A673 (cell line): ENCODE results near the gene RAB2B.

Source experiments
- CTCF ChIP-seq: fragments of 300-800, 200-600 bp; sonication (generic); conservative IDR thresholded peaks from 2 replicates; pipeline ENCODE4 v1.5.1; 2017; ENCODE audit warnings: low read depth, mild to moderate bottlenecking, antibody characterized with exemption, low read length, moderate library complexity, mixed read lengths
- EZH2 ChIP-seq: fragments of 200-600 bp; sonication (generic); IDR thresholded peaks from 2 replicates; pipeline ENCODE4 v1.6.1; 2017; ENCODE audit warnings: borderline replicate concordance, low read depth, mild to moderate bottlenecking, mixed read lengths, antibody characterized with exemption, low read length; ENCODE audit not compliant: poor library complexity, severe bottlenecking

- TF ChIP-seq CTCF: no peak
- no peak for TF ChIP-seq EZH2
Measured at GRCh38 chr14:21449899-21450216, 26.9 kb downstream of the RAB2B start.
